GM21529 (cell line): ENCODE measurements around the gene LURAP1L.
A peak's percentile ranks its signal among the peaks of the same experiment; 100 is the strongest.

Source experiments
- ATAC-seq: cut with Tn5 transposase; IDR thresholded peaks from one replicate; pipeline ENCODE4 v1.9.1; 2021; ENCODE audit not compliant: unreplicated experiment

The LURAP1L gene, protein sequence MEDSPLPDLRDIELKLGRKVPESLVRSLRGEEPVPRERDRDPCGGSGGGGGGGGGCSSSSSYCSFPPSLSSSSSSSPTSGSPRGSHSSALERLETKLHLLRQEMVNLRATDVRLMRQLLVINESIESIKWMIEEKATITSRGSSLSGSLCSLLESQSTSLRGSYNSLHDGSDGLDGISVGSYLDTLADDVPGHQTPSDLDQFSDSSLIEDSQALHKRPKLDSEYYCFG

DNA sequence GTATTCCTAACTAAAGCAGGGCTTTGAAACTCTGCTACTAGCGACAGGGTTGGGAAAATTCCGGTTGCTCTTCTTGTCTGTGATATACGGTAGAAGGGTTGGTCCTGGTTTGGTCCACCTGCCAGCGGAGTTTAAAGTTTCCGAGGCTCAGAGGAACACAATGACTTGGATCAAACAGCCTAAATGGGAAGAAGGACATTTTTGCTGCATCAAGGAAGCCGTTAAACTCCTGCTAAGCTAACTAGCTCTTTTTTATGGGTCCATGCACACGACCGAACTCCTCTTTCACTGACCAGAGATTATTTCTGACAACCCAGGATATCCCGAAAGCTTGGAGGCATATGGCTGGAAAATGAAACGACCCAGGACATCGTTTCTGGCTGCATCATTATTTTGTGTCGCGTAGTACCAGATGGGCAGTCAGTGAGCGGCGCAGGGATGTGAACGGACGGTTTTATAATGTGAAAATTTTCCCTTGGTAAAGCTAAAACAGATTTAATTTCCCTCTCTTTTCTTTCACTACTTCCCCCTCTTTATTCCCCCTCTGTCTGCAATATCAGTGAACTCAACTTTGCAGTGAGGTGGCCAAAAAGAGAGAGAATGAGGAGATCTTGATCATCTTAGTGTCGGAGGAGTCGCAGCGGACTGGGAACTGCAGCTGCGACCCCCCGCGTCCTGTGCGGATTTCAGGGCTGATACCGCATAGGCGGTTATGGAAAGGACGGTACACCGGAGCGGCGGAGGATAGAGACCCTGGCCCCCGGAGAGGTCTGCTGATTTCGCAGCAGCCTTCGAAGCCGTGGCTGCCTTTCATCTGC, at the start of gene LURAP1L:
Gene LURAP1L, plus strand, starts transcription at position 160 of the 818 bp plus-strand sequence. CDS start 696 bp downstream, outside the sequence.
- no peak for ATAC-seq

DNA sequence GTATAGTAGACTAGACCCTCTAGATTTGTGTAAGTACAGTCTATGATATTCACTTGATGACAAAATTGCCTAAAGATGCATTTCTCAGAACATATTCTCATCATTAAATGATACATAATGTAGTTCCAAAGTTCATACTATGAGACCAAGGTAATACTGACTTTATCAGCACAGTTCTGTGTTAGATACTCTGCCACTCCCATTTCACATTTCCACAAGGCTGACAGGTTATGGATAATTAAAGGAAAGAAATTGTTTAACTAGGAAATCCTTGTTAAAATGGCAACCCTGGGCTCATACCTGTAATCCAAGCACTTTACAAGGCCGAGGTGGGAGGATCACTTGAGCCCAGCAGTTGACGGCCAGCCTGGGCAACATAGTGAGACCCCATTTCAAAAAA, 48.0 kb upstream of the LURAP1L start:
- no peak for ATAC-seq

DNA sequence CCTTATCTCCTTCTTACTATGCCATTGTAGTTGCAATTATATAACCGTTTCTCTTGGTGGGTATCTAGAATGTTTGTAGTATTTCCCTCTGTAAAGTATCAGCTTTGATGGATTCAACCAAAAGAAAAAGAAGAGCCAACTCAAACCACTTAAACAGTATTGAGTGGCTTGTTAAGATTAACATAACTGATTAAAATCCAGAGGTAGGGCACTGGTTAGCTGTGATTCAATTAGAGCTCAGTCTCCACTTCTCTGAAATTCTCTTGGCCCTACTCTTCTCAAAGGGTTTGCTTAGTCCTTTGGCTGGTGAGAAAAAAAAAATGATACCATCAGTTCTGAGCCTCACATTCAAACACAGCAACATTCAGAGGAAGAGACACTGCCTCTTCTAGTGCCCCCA, 44.6 kb upstream of the LURAP1L start:
- ATAC-seq = no peak

DNA sequence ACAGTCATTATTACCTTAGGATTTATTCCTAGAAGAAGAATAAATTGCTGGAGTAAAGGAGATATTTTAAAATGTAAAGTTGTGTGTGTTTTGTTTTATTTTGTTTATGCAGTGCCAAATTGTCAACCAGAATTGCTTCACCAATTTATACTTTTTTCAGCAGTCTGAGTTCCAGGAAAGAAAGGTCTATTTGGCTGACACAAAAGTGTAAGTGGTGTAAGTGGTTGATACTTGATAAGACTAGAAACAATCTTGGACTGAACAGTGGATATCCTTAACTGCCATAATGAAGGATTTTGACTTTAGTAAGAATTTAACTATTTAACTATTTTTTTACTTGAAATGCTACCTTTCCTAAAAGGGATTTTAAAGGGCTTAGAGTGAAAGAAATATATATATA, 43.9 kb upstream of the LURAP1L start:
- no peak for ATAC-seq

DNA sequence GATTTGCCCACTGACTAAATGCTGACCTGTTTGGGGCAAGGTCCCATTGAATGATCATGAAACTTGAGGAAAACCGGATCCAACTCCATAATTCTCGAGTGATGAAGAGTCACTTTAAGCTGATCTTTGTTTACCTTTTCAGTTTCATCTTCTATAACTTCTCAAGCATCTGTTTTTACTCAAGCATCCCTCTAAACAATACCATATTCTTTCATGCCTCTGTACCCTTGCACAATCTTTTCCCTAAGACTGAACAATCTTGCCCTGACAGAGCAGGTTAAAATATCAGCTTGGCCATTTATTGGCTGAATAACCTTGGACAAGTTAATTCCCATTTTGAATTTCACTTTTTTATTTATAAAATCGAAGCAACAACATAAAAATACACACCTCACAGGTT, 41.8 kb upstream of the LURAP1L start:
- ATAC-seq = no peak

DNA sequence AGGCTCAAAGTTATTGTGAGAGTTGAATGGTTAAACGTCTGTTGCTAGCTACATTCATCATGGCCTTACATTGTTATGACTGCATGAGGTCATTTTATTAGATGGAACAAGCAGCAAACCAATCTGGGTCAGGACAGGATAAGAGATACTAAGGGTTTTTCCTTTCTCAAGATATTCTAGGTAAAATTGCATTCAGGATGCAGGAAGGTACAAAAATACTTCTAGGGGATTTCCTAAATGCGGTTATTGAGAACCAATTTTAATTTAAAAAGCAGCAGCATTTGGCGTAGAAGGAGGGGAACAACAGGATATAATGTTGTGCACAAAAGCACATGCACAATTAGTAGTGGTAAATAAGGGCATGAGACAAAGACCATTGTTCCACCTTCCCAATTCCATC, 39.2 kb upstream of the LURAP1L start:
- ATAC-seq = no peak

DNA sequence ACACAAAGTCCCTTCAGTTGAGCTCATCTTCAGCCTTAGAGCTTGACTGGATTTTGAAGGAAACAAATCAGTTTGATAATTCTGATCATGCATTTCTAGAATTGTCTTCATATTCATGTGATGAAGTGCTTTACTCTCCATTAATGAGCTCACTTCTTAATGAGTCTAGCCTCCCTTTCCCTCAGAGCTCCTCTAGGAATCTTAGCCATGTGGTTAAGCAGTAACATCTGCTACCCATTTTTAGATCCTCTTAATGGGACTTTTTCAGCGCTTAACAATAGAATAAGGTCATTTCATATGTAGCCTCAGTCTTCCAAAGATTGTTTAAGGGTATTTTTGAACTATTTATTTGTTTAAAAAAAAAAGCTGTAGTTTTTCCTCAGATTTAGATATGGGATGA, 36.9 kb upstream of the LURAP1L start:
- no peak for ATAC-seq

DNA sequence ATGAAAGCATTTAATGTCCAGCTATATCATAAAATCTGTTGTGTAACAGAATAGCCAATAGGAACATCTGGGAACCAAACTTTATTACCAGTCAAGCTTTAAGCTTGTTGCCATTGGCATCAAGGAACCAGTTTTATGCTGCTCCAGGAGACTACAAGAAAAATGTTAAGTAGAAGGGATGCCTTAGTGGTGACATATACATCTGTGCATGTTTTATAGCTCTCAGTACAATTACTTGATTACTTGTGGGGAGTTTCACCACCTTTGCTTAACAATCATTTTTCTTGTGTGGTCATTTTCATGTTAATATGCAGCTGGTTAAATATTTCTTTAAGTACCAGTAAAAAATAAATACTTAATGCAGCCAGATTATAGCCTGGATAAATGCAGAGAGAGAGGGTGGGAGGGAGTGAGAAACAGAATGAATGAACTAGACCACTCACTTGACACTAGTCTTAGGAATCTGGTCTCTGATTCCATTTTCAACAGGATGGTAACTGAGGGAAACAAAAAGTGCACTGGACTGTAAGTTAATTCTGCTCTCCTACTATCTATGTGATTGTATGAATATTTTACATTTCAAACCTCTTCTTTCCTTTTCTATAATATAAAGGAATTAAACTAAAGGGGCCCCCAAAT, 35.7 kb upstream of the LURAP1L start:
- no peak for ATAC-seq

DNA sequence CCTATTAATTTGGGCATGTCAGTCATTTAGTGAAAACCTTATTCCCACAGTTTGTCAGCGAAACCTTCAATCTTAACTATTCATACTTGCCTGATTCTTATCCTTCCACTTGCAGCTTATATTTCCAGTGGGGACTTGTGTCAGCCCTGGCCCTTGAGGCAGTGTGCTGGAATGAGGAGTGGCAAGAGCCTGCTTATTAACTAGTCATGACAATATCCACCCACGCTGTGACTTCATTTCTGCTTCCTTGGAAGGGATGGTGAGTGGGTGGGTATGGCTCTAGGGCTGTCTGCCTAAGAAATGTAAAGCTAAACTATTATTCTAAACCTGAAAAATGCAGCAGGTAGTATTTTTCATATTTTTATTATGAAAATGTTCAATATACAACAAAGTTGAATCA, 34.0 kb upstream of the LURAP1L start:
- ATAC-seq = no peak

DNA sequence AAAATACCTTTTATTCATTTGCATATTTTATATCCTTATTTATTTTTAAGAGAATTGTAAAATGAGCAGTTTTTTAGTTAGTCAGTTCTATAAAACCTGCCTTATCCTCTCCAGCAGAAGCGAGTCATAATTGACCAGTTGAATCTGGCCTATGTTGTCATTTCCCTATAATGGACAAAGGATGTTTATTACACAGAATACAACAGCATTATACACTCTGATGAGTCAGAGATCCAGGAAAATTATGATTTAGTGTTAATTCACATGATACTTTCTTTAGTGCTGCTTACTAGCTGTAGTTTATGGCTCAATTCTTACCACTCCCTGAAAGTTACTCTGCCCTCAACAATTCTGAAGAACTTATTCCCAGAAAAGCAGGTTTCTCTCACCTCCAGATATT, 26.8 kb upstream of the LURAP1L start:
- no peak for ATAC-seq

DNA sequence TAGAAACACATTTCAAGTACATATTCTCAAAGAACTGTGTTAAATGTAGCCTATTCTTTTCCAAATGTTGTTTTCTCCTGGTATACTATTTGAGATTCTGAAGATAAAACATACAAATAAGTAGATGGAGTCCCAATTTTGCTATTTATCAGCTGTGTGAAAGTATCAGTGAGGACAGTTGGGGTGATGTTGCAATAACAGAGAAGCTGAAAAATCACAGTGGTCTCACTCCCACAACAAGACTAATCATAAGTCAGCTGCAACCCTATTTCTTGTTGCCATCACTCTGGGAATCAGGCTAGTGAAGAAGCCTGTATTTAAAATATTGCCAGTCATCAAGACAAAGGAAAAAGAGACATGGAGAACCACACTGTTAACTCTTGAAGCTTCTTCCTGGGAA, 25.9 kb upstream of the LURAP1L start:
- ATAC-seq = no peak

DNA sequence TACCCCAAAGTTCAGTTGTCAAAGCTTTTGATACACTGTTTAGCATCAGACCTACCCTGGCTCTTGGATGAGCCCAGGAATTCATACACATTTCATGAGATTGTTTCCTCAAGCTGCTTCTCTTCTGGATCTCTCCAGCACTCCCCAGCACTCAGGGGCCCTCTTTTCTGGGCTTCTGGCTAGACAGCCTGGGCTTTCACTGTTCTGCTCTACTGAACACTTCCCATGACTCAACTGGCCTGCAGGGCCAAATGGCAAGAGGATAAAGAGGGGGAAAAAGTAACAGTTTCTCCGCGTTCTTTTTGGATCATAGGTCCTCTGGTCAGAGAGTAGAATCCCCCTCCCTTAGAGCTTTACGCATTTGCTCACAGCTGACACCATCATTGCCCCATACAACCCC, 20.9 kb upstream of the LURAP1L start:
- no peak for ATAC-seq

DNA sequence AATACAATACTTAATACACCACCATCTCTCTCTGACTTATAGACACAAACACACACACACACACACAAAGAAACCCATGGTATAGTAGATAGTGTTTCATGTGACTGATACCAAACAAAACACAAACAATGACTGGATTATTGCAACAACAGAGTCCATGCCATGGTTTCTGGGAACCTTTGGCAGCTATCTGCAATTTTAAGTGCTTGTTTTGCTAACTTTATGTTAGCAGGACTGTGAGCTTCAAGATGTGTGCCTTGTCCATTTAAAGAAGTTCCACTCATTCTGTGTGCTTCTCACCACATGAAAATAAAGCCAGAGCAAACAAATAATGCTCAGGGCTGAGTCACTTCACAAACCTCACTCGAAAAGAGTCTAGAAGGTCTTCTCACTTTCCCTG, 15.1 kb upstream of the LURAP1L start:
- no peak for ATAC-seq

DNA sequence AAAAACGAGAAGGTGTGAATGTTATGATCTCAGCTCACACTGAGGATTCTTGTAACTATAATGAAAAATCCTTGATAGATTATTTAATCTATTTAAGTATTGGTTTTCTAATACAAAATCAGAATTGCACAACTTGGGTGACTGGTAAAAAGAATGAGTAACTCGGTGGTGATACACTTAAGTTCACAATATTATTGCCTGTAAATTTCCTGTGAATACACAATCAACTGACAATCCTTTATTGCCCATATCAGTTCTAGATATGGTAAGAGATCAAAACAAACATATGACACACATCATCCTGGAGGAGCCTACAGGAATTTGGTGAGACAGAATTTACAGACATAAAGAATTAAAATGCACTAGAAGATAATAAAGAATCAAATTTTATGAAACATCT, 14.1 kb upstream of the LURAP1L start:
- ATAC-seq = no peak

DNA sequence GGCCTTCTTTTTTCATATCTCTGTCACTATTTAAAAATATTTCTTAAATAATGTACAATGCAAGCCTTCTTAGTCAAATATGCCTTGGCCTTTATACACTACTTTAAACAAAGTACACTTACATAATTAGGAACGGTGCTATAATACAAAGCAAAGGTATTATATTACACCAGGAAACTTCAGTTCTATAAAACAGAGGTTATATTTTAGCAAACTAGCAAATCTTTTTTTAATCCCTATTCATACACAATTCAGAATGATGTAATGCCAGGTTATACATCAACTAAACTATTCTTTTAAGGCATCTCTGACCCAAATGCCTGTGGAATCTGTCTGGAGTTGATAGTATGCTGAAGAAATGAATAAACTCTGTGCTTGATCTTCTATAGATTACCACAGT, 10.7 kb upstream of the LURAP1L start:
- ATAC-seq = no peak

DNA sequence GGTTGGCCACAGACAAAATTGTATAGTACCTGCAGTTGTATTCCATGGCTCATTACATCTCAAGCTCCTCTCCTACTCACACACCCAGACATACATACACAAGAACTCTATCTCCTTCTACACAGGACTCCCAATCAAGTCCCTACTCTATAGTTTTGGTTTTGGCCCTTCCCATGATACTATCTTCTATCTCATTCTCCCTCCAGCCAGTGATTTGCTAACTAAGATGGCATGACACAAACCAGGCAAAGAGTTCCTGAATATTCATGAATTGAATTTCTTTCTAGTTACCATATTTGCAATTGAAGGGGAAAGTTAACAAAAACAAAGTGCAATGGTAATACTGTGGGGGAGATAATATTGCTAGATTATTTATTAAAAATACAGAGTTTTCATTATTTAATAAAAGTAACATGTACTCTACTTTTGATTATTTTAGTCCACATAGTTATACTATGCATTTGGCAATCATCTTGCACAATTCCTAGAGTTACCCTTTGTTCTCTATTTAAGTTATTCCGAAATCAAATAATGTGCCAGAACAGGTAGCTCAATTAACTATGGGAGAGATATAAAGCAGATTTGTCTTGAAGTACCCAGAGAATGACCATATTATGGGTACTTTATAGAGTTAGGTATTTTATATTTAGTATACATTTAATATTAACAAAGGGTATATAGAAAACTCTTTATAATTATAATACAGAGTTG, 9.6 kb upstream of the LURAP1L start:
- ATAC-seq = no peak

DNA sequence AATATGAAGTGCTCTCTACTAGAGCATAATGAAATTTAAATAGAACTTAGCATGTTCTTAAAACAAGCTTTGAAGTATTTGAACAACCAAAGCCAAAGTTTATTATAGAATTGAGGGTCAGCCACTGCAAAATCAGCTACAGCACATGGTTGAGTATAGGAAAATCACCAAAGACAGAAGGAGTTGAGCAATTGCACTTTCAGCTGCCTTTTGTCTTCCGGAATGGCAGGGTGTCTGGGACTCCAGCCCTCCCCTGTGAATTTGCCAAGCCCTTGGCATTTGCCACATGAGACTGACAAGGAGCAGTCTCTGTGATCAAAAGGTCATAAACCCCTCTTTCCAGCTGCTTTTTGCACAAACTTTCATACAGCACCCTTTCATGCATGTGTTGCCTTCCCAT, 8.5 kb upstream of the LURAP1L start:
- ATAC-seq = no peak

DNA sequence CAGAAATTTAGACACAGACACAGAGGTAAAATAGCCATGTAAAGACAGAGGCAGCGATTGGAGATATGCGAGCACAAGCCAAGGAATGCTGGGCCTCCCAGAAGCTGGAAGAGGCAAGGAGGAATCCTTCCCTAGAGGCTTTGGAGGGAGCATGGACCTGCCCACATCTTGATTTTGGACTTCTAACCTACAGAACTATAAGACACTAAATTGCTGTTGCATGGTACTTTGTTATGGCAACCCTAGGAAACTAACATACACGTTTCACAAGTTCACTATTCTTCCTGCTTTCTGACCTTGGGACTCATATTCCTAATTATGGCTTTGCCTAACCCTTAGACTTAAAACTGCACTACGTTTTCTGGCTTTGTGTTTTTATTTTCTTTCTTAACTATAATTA, 4.6 kb upstream of the LURAP1L start:
- ATAC-seq = no peak

DNA sequence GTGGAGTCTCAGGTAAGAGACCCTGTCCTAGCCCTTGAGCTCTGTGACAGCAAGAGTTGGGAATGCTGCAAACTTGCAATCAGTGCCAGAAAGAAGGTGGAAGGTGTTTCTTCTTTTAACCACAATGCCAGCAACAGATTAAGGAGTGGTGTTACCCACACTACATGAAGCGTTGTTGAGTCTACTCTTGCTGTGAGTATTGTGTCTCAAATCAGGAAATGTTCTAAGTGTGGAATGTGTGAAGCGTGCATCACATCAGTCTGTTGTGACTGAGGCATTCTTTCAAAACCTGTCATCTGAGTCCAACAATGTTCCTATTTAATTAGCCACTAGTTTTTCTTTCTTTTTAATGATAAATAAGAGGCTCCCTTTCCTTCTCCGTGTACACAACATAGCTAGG, 2.9 kb upstream of the LURAP1L start:
- no peak for ATAC-seq

DNA sequence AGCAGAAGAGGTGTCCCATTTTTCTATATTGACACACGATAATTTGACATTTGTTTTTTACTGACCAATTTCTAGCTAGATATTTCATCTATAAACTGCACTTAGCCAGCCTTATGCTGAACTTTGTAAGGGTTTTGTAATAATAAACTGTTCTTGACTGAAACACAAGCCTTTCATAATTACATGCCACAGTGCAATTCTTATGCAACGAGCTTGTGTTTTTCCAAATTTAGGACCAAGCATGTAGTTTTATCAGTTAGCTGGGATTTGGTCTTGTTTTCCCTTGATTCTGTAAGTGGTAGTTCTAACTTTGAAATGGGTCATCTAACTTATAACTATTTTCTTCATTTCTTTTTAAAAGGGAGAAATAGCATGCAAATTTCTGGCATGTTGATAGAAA, 1.3 kb upstream of the LURAP1L start:
- ATAC-seq = no peak

DNA sequence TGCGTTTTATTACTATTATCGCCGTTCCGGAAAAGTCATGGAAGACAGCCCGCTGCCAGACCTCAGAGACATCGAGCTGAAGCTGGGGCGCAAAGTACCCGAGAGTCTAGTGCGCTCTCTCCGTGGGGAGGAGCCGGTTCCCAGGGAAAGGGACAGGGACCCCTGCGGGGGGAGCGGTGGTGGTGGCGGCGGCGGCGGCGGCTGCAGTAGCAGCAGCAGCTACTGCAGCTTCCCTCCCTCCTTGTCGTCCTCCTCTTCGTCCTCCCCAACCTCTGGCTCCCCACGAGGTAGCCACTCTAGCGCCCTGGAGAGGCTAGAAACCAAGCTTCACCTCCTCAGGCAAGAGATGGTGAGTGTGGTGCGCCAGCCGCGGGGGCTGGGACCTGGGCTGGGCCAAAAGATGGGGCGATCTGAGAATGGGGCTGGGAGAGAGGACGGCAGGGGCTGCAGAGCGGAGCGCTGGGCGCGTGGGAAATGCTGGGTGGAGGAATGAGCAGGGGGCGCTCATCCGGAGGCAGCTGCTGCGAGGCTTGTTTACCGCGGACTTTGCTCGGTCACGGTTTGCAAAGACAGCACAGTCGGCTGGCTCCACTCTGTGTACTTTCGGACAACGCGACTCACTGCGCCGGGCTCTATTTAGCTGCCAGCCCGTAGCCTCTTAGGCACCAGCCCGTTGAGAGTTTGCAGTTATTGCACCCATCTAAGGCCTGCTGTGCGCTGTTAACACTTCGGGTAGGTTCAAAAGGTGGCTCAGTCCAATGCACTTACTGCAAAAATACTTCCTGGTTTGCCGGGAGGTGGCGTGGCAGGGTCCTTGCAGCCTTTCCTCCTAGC, 1.1 kb downstream of the LURAP1L start:
- ATAC-seq = peak; percentile 58
